H9 (cell line): ENCODE results near the gene CPNE2. TPM values are rescaled to one million over a fixed set of nuclear protein-coding genes. Genes with fewer than 3 reads are reported as not detected.

ENCODE experiments used
- DNase-seq: peaks from one replicate; pipeline ENCODE4 v3.0.0-alpha.2; 2017
- H2AFZ ChIP-seq: one replicate; pipeline ENCODE4 v1.6.1; 2013; ENCODE audit warnings: mild to moderate bottlenecking, low read length, control low read depth, moderate library complexity
- H2AK5ac ChIP-seq: 2 replicates; pipeline ENCODE4 v1.6.1; 2013; ENCODE audit warnings: low read length, control low read depth, mixed read lengths; ENCODE audit not compliant: insufficient read length
- H2BK120ac ChIP-seq: one replicate; pipeline ENCODE4 v1.6.1; 2013; ENCODE audit warnings: low read depth, mild to moderate bottlenecking, low read length, control low read depth, inconsistent platforms; ENCODE audit not compliant: poor library complexity, severe bottlenecking
- H2BK12ac ChIP-seq: 2 replicates; pipeline ENCODE4 v1.6.1; 2013; ENCODE audit warnings: low read length, control low read depth, mixed read lengths, low read depth; ENCODE audit not compliant: insufficient read length
- H2BK15ac ChIP-seq: 2 replicates; pipeline ENCODE4 v1.6.1; 2013; ENCODE audit warnings: low read depth, low read length, control low read depth
- H2BK20ac ChIP-seq: one replicate; pipeline ENCODE4 v1.6.1; 2013; ENCODE audit warnings: low read depth, mild to moderate bottlenecking, low read length, control low read depth, inconsistent platforms; ENCODE audit not compliant: poor library complexity, severe bottlenecking
- H2BK5ac ChIP-seq: 2 replicates; pipeline ENCODE4 v1.6.1; 2013; ENCODE audit warnings: low read length, control low read depth, mixed read lengths; ENCODE audit not compliant: insufficient read length
- H3K14ac ChIP-seq: 2 replicates; pipeline ENCODE4 v1.6.1; 2013; ENCODE audit warnings: low read length, control low read depth; ENCODE audit not compliant: insufficient read depth
- H3K18ac ChIP-seq: 2 replicates; pipeline ENCODE4 v1.6.1; 2013; ENCODE audit warnings: low read depth, mild to moderate bottlenecking, mixed read lengths, low read length, control low read depth; ENCODE audit not compliant: insufficient read length
- H3K23ac ChIP-seq: 2 replicates; pipeline ENCODE4 v1.6.1; 2013; ENCODE audit warnings: low read length, control low read depth, mixed read lengths, low read depth; ENCODE audit not compliant: insufficient read length
- H3K23me2 ChIP-seq: 2 replicates; pipeline ENCODE4 v1.6.1; 2013; ENCODE audit warnings: low read depth, mild to moderate bottlenecking, mixed read lengths, low read length, control low read depth; ENCODE audit not compliant: insufficient read length, poor library complexity, severe bottlenecking
- H3K27ac ChIP-seq: 2 replicates; pipeline ENCODE4 v1.5.1; 2013; ENCODE audit warnings: low read length, control low read depth, mixed read lengths, low read depth; ENCODE audit not compliant: insufficient read length
- H3K27me3 ChIP-seq: 2 replicates; pipeline ENCODE4 v1.6.1; 2013; ENCODE audit warnings: low read length, control low read depth, inconsistent platforms; ENCODE audit not compliant: insufficient read depth
- H3K4ac ChIP-seq: 2 replicates; pipeline ENCODE4 v1.6.1; 2013; ENCODE audit warnings: low read depth, mild to moderate bottlenecking, control low read depth, inconsistent platforms, low read length, moderate library complexity
- H3K4me1 ChIP-seq: 2 replicates; pipeline ENCODE4 v1.6.1; 2013; ENCODE audit warnings: low read length, control low read depth, inconsistent platforms; ENCODE audit not compliant: insufficient read depth
- H3K4me2 ChIP-seq: 2 replicates; pipeline ENCODE4 v1.6.1; 2013; ENCODE audit warnings: low read length, control low read depth, mixed read lengths; ENCODE audit not compliant: insufficient read length, insufficient read depth
- H3K56ac ChIP-seq: 2 replicates; pipeline ENCODE4 v1.6.1; 2013; ENCODE audit warnings: low read depth, mild to moderate bottlenecking, mixed read lengths, low read length, control low read depth; ENCODE audit not compliant: insufficient read length
- H3K79me1 ChIP-seq: 2 replicates; pipeline ENCODE4 v1.6.1; 2013; ENCODE audit warnings: low read depth, mild to moderate bottlenecking, moderate library complexity, low read length, control low read depth, inconsistent platforms; ENCODE audit not compliant: insufficient read depth, poor library complexity, severe bottlenecking
- H3K79me2 ChIP-seq: 2 replicates; pipeline ENCODE4 v1.6.1; 2013; ENCODE audit warnings: low read length, control low read depth, inconsistent platforms; ENCODE audit not compliant: insufficient read depth
- H3K9ac ChIP-seq: 2 replicates; pipeline ENCODE4 v1.6.1; 2013; ENCODE audit warnings: low read length, control low read depth, mixed read lengths; ENCODE audit not compliant: insufficient read length; ENCODE audit errors: extremely low read depth
- H3K9me3 ChIP-seq: one replicate; pipeline ENCODE4 v1.6.1; 2013; ENCODE audit warnings: low read depth, low read length, inconsistent platforms; ENCODE audit not compliant: control insufficient read depth
- H3T11ph ChIP-seq: one replicate; pipeline ENCODE4 v1.6.1; 2013; ENCODE audit warnings: mild to moderate bottlenecking, low read length, control low read depth, inconsistent platforms
- H4K20me1 ChIP-seq: one replicate; pipeline ENCODE4 v1.6.1; 2013; ENCODE audit not compliant: control insufficient read depth, insufficient read length, insufficient read depth
- H4K5ac ChIP-seq: 2 replicates; pipeline ENCODE4 v1.6.1; 2013; ENCODE audit warnings: low read depth, mild to moderate bottlenecking, mixed read lengths, low read length, control low read depth; ENCODE audit not compliant: insufficient read length
- H4K8ac ChIP-seq: replicated peaks from 2 replicates; pipeline ENCODE4 v1.6.1; 2013; ENCODE audit warnings: low read length, control low read depth, mixed read lengths, low read depth; ENCODE audit not compliant: insufficient read length
- H4K91ac ChIP-seq: 2 replicates; pipeline ENCODE4 v1.6.1; 2013; ENCODE audit warnings: low read depth, mild to moderate bottlenecking, moderate library complexity, mixed read lengths, low read length, control low read depth; ENCODE audit not compliant: insufficient read length
- H3K27ac Mint-ChIP-seq, 3 experiments: 2 replicates in 2 of 3; 3 replicates in 1 of 3; pipeline ENCODE4 v1.8.0; 2020 to 2021; ENCODE audit warnings: mixed read lengths in 3 of 3, mild to moderate bottlenecking in 1 of 3, moderate library complexity in 1 of 3
- H3K27me3 Mint-ChIP-seq: 2 replicates; pipeline ENCODE4 v1.8.0; 2021; ENCODE audit warnings: low read depth, mild to moderate bottlenecking, moderate library complexity, mixed read lengths
- H3K36me3 Mint-ChIP-seq, 3 experiments: 2 replicates in 2 of 3; 3 replicates in 1 of 3; pipeline ENCODE4 v1.8.0; 2020 to 2021; ENCODE audit warnings: low read depth in 3 of 3, mixed read lengths in 3 of 3; ENCODE audit not compliant: insufficient read depth in 1 of 3
- H3K4me1 Mint-ChIP-seq, 2 experiments: 2 replicates each; pipeline ENCODE4 v1.8.0; 2020; ENCODE audit warnings: mixed read lengths in 2 of 2
- H3K4me3 Mint-ChIP-seq, 2 experiments: 2 replicates in 1 of 2; 3 replicates in 1 of 2; pipeline ENCODE4 v1.8.0; 2020 to 2021; ENCODE audit warnings: mild to moderate bottlenecking in 2 of 2, mixed read lengths in 2 of 2, moderate library complexity in 1 of 2
- H3K9me3 Mint-ChIP-seq, 2 experiments: 2 replicates in 1 of 2; 3 replicates in 1 of 2; pipeline ENCODE4 v1.8.0; 2020; ENCODE audit warnings: mild to moderate bottlenecking in 2 of 2, mixed read lengths in 2 of 2, moderate library complexity in 1 of 2
- WGBS: extraction: QIAGEN DNeasy Blood & Tissue Kit; methylation state at CpG from one replicate; pipeline ENCODE4 v1.1.7; 2013; ENCODE audit warnings: missing lambda C conversion rate, low lambda C conversion rate, mixed read lengths; ENCODE audit not compliant: insufficient read length; ENCODE audit errors: extremely low coverage; 5-methylcytosine and 5-hydroxymethylcytosine counted together
- total RNA-seq: library from RNA; stranded (reverse); gene quantifications from 2 replicates; pipeline ENCODE4 v1.2.1, GENCODE V29; 2021
- TF ChIP-seq, protein P1 (sequence below): fragments of 200-600 bp; sonication (generic); conservative IDR thresholded peaks from 3 replicates; pipeline ENCODE4 v1.8.0; 2021; ENCODE audit warnings: antibody characterized with exemption, mild to moderate bottlenecking

CPNE2 gene
- total RNA-seq, 1 experiment from 2014 or later = 8.0 TPM

DNA sequence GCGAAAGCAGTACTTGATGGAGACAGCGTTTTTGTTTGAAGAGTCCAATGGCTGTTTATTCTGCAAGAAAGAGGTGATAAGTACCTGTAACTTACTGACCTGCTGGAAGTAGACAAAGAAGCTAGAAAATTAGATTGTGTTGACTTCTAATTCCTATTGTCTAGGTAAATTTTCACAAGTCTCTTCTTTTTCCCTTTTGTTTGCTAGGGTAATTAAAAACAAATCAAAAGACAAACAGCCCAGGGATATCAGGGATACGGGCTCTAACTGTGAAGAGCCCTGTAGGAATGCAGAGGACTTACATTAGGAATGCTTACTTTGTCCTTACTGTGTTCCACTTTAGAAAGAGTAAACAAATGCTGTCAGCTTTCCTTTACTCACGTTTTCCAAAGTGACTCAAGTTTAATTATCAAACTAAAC is 86.4 kb downstream of the CPNE2 start:
- no peak overlapping the region for H2BK20ac ChIP-seq
- no peak overlapping the region for H4K8ac ChIP-seq
- H3K56ac ChIP-seq = no peak overlapping the region
- H3K27ac ChIP-seq = no peak overlapping the region
- Mint-ChIP-seq H3K4me1 (peaks cover 19 to 22% of the 10 kb centered on the region in 2 experiments), H3K4me3 (no peak overlapping the region), H3K27ac (no peak overlapping the region; a peak in 1 of 7 replicates), H3K27me3 (no peaks in the 10 kb centered on the region), H3K36me3 (peaks cover under 1 to 5% (median 1%) of the 10 kb centered on the region in 3 experiments; a peak in 5 of 7 replicates), H3K9me3 (no peaks in the 10 kb centered on the region; a peak in 1 of 5 replicates)
- no peak overlapping the region for H3K9ac ChIP-seq
- H4K20me1 ChIP-seq = no peaks in the 10 kb centered on the region
- H3K4me2 ChIP-seq = no peak overlapping the region
- no peak overlapping the region for H2BK15ac ChIP-seq
- no peak overlapping the region for H2AK5ac ChIP-seq
- no peaks in the 10 kb centered on the region for H3K23me2 ChIP-seq
- no peak overlapping the region for H3K14ac ChIP-seq
- H3K18ac ChIP-seq = no peak overlapping the region
- H3K4ac ChIP-seq = no peak overlapping the region
- no peak overlapping the region for H4K91ac ChIP-seq
- no peak overlapping the region for H3T11ph ChIP-seq
- H2BK5ac ChIP-seq = no peak overlapping the region
- H2BK12ac ChIP-seq = no peak overlapping the region
- no peaks in the 10 kb centered on the region for H3K27me3 ChIP-seq
- no peak overlapping the region for H2AFZ ChIP-seq
- H2BK120ac ChIP-seq = no peak overlapping the region
- H3K79me1 ChIP-seq = no peaks in the 10 kb centered on the region
- H3K9me3 ChIP-seq = no peaks in the 10 kb centered on the region
- H3K23ac ChIP-seq = no peak overlapping the region
- peaks cover 4% of the 10 kb centered on the region for H3K79me2 ChIP-seq
- TF ChIP-seq, protein P1, sequence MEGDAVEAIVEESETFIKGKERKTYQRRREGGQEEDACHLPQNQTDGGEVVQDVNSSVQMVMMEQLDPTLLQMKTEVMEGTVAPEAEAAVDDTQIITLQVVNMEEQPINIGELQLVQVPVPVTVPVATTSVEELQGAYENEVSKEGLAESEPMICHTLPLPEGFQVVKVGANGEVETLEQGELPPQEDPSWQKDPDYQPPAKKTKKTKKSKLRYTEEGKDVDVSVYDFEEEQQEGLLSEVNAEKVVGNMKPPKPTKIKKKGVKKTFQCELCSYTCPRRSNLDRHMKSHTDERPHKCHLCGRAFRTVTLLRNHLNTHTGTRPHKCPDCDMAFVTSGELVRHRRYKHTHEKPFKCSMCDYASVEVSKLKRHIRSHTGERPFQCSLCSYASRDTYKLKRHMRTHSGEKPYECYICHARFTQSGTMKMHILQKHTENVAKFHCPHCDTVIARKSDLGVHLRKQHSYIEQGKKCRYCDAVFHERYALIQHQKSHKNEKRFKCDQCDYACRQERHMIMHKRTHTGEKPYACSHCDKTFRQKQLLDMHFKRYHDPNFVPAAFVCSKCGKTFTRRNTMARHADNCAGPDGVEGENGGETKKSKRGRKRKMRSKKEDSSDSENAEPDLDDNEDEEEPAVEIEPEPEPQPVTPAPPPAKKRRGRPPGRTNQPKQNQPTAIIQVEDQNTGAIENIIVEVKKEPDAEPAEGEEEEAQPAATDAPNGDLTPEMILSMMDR = no peak
- peaks cover 2% of the 10 kb centered on the region; the same call in 1 of the 2 replicates for H3K4me1 ChIP-seq
- no peak overlapping the region for H4K5ac ChIP-seq
- no CpG with 5 or more reads among the region's 4 CpGs for WGBS
- DNase-seq = no peak
